Neural crest cell (in vitro differentiated cells): ENCODE data around the gene DUSP22. TPM values are rescaled to one million over a fixed set of nuclear protein-coding genes. Genes with fewer than 3 reads are reported as not detected.

Source experiments
- DNase-seq: peaks from one replicate; pipeline ENCODE4 v3.0.0; 2021; ENCODE audit warnings: low read depth, mixed read lengths, low spot score
- H3K27ac Mint-ChIP-seq: one replicate; pipeline ENCODE4 v1.8.0; 2021; ENCODE audit warnings: mild to moderate bottlenecking, mixed read lengths; ENCODE audit not compliant: unreplicated experiment
- H3K27me3 Mint-ChIP-seq: 2 replicates; pipeline ENCODE4 v1.8.0; 2021; ENCODE audit warnings: low read depth, mild to moderate bottlenecking, mixed read lengths
- H3K36me3 Mint-ChIP-seq: 2 replicates; pipeline ENCODE4 v1.8.0; 2021; ENCODE audit warnings: low read depth, mild to moderate bottlenecking, mixed read lengths
- H3K4me1 Mint-ChIP-seq: 2 replicates; pipeline ENCODE4 v1.8.0; 2021; ENCODE audit warnings: mixed read lengths
- H3K4me3 Mint-ChIP-seq: one replicate; pipeline ENCODE4 v1.8.0; 2021; ENCODE audit warnings: mild to moderate bottlenecking, mixed read lengths
- H3K9me3 Mint-ChIP-seq: 2 replicates; pipeline ENCODE4 v1.8.0; 2021; ENCODE audit warnings: mixed read lengths
- CTCF ChIP-seq: fragments of 200-600 bp; sonication (generic); conservative IDR thresholded peaks from 2 replicates; pipeline ENCODE4 v1.5.0; 2021; ENCODE audit warnings: antibody characterized with exemption, mild to moderate bottlenecking
- total RNA-seq: library from RNA; stranded (reverse); gene quantifications from 2 replicates; pipeline ENCODE4 v1.2.1, GENCODE V29; 2021

DUSP22 gene
- total RNA-seq, 1 donor from 2014 or later, result 35.1 TPM

DNA sequence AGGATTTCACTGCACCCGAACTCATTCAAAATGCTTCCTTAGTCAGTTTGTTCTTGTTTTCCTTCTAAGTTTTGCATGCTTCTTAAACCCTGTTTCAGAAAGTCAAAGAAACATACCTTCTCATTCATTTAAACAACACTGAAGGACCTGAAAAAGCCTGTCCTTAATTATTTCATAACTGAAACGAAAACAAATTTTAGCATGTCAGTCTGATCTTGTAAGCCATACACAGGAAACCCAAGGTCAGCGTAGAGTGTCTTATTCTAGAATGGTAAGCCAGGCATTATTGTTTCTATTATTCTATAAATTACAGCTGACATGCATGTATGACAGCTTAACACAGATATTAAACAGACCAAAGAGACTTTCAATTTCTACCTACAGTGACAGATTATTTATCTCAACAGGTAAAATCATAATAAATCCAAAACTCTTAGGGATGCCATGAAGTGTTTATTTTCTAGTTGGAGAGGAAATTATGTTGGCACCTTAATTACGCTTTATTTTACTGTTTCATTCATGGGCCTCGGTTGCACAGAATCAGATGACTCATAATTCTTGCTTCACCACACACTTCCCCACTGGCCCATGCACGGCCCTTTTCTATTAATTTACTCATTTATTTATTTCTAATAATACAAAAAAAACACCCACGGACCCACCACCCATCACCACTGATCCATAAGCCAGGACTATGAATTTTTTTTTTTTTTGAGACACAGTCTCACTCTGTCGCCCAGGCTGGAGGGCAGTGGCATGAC is 39.3 kb upstream of the DUSP22 start:
- H3K36me3 Mint-ChIP-seq, result no peaks in the 10 kb centered on the region
- no peak for DNase-seq
- no peak for TF ChIP-seq CTCF
- H3K27ac Mint-ChIP-seq, result no peak overlapping the region
- H3K27me3 Mint-ChIP-seq, result peaks cover 2% of the 10 kb centered on the region
- no peaks in the 10 kb centered on the region for H3K4me1 Mint-ChIP-seq
- no peaks in the 10 kb centered on the region for H3K9me3 Mint-ChIP-seq
- H3K4me3 Mint-ChIP-seq, result no peak overlapping the region

DNA sequence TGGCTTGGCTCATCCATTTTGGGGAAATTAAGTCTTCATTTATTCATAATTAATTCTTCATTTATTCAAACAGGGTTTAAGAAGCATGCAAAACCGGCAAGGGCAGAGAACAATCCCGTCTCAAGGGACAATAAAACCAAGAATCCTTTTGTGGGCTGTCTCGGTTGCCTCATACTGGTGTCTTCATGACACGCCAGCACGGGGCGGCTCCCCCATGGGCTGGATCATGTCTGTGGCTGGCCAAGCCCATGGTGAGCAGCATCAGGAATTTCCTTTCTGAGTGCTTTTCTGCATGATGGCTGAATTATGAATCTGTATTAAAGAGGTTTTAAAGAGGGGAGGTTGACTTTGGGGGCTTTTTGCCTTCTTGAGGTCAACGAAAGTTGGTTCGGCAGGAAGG is 38.3 kb upstream of the DUSP22 start:
- Mint-ChIP-seq H3K4me3 (no peak overlapping the region), H3K9me3 (peaks cover 3% of the 10 kb centered on the region), H3K27me3 (peaks cover 2% of the 10 kb centered on the region), H3K27ac (no peak overlapping the region), H3K4me1 (no peaks in the 10 kb centered on the region), H3K36me3 (no peaks in the 10 kb centered on the region)
- no peak for DNase-seq
- no peak for TF ChIP-seq CTCF

DNA sequence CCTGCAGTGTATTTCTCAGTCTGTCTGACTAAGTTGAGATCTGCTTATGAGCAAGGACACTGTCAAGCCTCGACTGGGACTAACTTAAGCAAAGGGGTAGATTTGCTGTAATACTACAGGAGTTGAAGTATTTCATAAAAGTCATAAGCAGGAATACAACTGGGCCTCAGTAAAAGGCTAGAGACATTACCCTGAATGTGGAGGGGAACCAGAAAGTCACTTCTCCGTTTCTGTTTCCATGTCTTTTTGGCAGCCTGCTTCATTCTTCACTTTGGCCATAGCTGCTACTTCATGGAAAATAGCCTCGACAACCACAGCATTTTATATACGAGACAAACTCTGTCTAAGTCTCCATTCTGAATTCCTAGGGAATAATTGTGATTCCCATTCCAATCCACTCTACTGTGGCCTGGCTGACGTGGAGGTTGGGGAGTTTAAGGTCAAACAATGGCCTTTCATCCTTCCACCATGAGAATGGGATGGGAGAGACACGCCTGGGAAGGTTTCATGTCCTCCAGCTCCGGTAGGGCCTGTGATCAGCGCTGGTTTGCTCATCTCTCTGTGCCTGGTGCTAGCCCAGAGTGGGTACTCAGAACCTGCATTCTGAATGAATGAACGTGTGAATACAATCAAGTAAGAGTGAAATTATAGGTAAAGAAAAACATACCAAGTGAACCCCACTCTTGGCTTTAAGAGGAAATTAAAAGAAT is 37.1 kb upstream of the DUSP22 start:
- Mint-ChIP-seq H3K27me3 (peaks cover 2% of the 10 kb centered on the region), H3K36me3 (no peaks in the 10 kb centered on the region), H3K27ac (no peak overlapping the region), H3K4me3 (no peak overlapping the region), H3K9me3 (peaks cover 3% of the 10 kb centered on the region), H3K4me1 (no peaks in the 10 kb centered on the region)
- no peak for TF ChIP-seq CTCF
- no peak for DNase-seq

GRCh38 chr6:255751-256083 is 36.6 kb upstream of the DUSP22 start:
- Mint-ChIP-seq H3K27ac (no peak overlapping the region), H3K4me1 (no peaks in the 10 kb centered on the region), H3K27me3 (peaks cover 2% of the 10 kb centered on the region), H3K4me3 (no peak overlapping the region), H3K36me3 (no peaks in the 10 kb centered on the region), H3K9me3 (peaks cover 4% of the 10 kb centered on the region)
- no peak for DNase-seq
- no peak for TF ChIP-seq CTCF

DNA sequence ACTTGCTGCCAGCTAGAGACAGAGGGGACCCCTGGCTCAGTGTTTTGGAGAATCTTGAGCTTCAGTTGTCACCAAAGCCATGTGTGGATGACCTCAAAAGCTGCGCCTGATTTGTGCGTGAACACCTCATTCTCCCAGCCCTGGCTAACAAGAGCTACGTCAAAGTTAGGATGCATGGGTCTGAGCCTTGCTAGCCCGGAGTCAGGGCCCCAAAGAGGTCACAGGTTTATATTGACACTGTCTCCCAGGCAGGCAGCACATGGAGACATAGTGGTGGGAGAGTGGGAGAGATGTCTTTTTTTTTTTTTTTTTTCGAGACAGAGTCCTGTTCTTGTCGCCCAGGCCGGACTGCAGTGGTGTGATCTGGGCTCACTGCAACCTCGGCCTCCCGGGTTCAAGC is 36.1 kb upstream of the DUSP22 start:
- Mint-ChIP-seq H3K27me3 (no peaks in the 10 kb centered on the region), H3K4me1 (no peaks in the 10 kb centered on the region), H3K4me3 (no peak overlapping the region), H3K36me3 (no peaks in the 10 kb centered on the region), H3K9me3 (peaks cover 4% of the 10 kb centered on the region), H3K27ac (no peak overlapping the region)
- DNase-seq, result no peak
- TF ChIP-seq CTCF, result no peak
